Retinal pigment epithelial cell (primary cell): Measurements from ENCODE around the gene NKD1.

Experiments used
- DNase-seq: peaks from one replicate; pipeline ENCODE4 v3.0.0-alpha.2; 2010; ENCODE audit warnings: low read depth
- H3K4me3 ChIP-seq: 2 replicates; pipeline ENCODE4 v1.5.1; 2011; ENCODE audit warnings: mild to moderate bottlenecking, low read length, control low read depth, moderate library complexity
- CTCF ChIP-seq: conservative IDR thresholded peaks from 2 replicates; pipeline ENCODE4 v1.5.1; 2011; ENCODE audit warnings: low read depth, low read length, control low read depth, inconsistent platforms

The NKD1 gene

GRCh38 chr16:50678531-50678930, 130.3 kb downstream of the NKD1 start:
- no peak for TF ChIP-seq CTCF
- DNase-seq = no peak

GRCh38 chr16:50679266-50679665, 131.1 kb downstream of the NKD1 start:
- no peak overlapping the region for H3K4me3 ChIP-seq
- DNase-seq = no peak
- no peak for TF ChIP-seq CTCF

More at GRCh38 chr16:50678531-50678930, 130.3 kb downstream of the NKD1 start:
- no peak overlapping the region for H3K4me3 ChIP-seq

- no peak overlapping the region for H3K4me3 ChIP-seq
- DNase-seq = no peak
Measured at GRCh38 chr16:50679676-50680555, 131.7 kb downstream of the NKD1 start.

GRCh38 chr16:50680556-50680893, 132.3 kb downstream of the NKD1 start:
- no peak for DNase-seq
- no peak overlapping the region for H3K4me3 ChIP-seq

More at GRCh38 chr16:50679676-50680555, 131.7 kb downstream of the NKD1 start:
- TF ChIP-seq CTCF = no peak

DNA sequence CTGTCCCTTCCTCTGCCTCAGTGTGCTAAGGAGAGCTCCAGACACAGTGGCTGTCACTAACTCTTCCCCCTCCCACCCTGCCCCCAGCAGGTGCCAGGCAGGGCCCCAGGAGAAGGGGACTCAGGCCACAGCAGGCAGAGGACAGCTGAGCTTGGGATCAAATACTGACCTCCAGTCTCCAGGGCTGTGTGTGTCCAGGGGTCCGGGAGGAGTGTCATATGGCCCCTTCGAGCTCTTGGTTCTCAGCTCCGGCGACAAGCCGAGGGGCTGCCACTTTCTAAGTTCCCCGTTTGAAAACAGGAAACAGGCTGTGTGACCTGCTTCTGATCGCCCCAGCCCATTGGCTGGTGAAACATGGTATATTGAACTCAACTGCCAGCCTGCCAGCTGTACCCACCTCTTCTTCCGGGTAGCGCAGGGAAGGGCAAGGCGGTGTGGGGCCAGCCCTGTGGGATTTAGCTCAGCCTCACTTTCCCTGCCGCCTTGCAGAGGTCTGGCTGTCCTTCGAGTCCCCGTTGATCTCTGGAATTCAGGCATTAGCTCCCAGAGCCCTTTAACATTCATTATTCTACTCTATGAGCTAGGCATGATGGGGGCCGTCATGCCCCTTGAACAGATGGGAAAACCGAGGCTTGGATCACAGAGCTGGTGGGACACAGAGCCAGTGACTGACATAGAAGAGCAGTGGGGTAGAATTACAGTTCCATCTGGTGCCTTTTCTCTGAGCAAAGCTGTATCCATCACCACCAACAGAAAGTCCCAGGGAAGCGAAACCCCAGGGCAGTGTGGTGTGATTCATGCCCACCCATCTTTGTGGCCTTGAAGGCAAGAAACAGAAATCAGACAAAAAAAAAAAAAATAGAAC, 133.1 kb downstream of the NKD1 start, which contains the start of gene SNX20:
Gene SNX20 (minus strand): TSS at position 292 of the 865 bp plus-strand sequence. CDS start 3,786 bp downstream, outside the sequence.
- TF ChIP-seq CTCF = no peak

More at GRCh38 chr16:50680556-50680893, 132.3 kb downstream of the NKD1 start:
- no peak for TF ChIP-seq CTCF

GRCh38 chr16:50683689-50684374, 135.6 kb downstream of the NKD1 start:
- no peak for DNase-seq
- H3K4me3 ChIP-seq = no peak overlapping the region
- TF ChIP-seq CTCF = no peak

More for the DNA sequence above, 133.1 kb downstream of the NKD1 start, which contains the start of gene SNX20:
- DNase-seq = no peak
- H3K4me3 ChIP-seq = no peak within 1 kb of the TSS
